MCF 10A (cell line): Measurements from ENCODE around the gene PLEKHD1. TPM values are rescaled to one million over a fixed set of nuclear protein-coding genes. Genes with fewer than 3 reads are reported as not detected.

ENCODE experiments used
- BruUV-seq: library from RNA; stranded (reverse); fragments of 400-500 nt; replicated peaks from 2 replicates; lab custom pipeline; 2021; lab: Mats Ljungman, UMichigan
- CTCF ChIA-PET: fragments of 300-600 bp; sonication (Branson Sonifier 250); formaldehyde crosslinking; extraction: SDS; loops from one replicate; lab custom pipeline; 2021; ENCODE audit warnings: antibody characterized with exemption, inconsistent platforms; lab: Yijun Ruan, JAX
- POLR2A ChIA-PET: fragments of 300-600, 350-650 bp; sonication (Branson Sonifier 250); formaldehyde crosslinking; extraction: SDS; loops from one replicate; lab custom pipeline; 2020; ENCODE audit warnings: antibody characterized with exemption, inconsistent platforms; lab: Yijun Ruan, JAX
- DNase-seq: peaks from one replicate; pipeline ENCODE4 v3.0.0-alpha.2; 2018; ENCODE audit not compliant: unreplicated experiment
- H3K27ac Mint-ChIP-seq: one replicate; pipeline ENCODE4 v1.8.0; 2022; ENCODE audit warnings: mild to moderate bottlenecking, low read depth, mixed read lengths; ENCODE audit not compliant: unreplicated experiment
- H3K27me3 Mint-ChIP-seq: one replicate; pipeline ENCODE4 v1.8.0; 2022; ENCODE audit warnings: mixed read lengths; ENCODE audit not compliant: insufficient read depth, unreplicated experiment
- H3K36me3 Mint-ChIP-seq: one replicate; pipeline ENCODE4 v1.8.0; 2022; ENCODE audit warnings: mild to moderate bottlenecking, moderate library complexity, mixed read lengths; ENCODE audit not compliant: insufficient read depth, unreplicated experiment
- H3K4me1 Mint-ChIP-seq: one replicate; pipeline ENCODE4 v1.8.0; 2022; ENCODE audit warnings: mixed read lengths; ENCODE audit not compliant: insufficient read depth, unreplicated experiment
- H3K4me3 Mint-ChIP-seq: one replicate; pipeline ENCODE4 v1.8.0; 2022; ENCODE audit warnings: mild to moderate bottlenecking, moderate library complexity, mixed read lengths; ENCODE audit not compliant: unreplicated experiment
- H3K9me3 Mint-ChIP-seq: one replicate; pipeline ENCODE4 v1.8.0; 2022; ENCODE audit warnings: mixed read lengths; ENCODE audit not compliant: unreplicated experiment
- CTCF ChIP-seq: fragments of 200-600 bp; IDR thresholded peaks from one replicate; pipeline ENCODE4 v1.8.0; 2022; ENCODE audit warnings: antibody characterized with exemption, mild to moderate bottlenecking; ENCODE audit not compliant: unreplicated experiment
- intact Hi-C: fragments of 100-400 bp; cut with micrococcal nuclease; formaldehyde crosslinking; loops from 2 replicates; pipeline ENCODE4 v1.14.1; 2022
- total RNA-seq: library from RNA; stranded (reverse); gene quantifications from 2 replicates; pipeline ENCODE4 v1.2.3, GENCODE V29; 2022

The PLEKHD1 gene
- total RNA-seq, 1 experiment from 2014 or later, result not detected

- intact Hi-C loops, result no loop called here
- Mint-ChIP-seq H3K4me3 (no peak overlapping the region), H3K4me1 (no peaks in the 10 kb centered on the region), H3K27me3 (peaks cover 31% of the 10 kb centered on the region), H3K27ac (no peak overlapping the region), H3K36me3 (peaks cover 6% of the 10 kb centered on the region), H3K9me3 (no peaks in the 10 kb centered on the region)
- no TSS peak for BruUV-seq
- CTCF ChIA-PET, result interaction anchor here (0.6 to 0.8 kb wide), 3 partner anchors 74 to 622 kb away, joined by 3 read pairs; no protein-coding TSS in a partner anchor
- POLR2A ChIA-PET, result no interaction called here
- no peak for DNase-seq
- TF ChIP-seq CTCF, result no peak
Measured at GRCh38 chr14:69485315-69485660, 760 bp downstream of the PLEKHD1 start.

DNA sequence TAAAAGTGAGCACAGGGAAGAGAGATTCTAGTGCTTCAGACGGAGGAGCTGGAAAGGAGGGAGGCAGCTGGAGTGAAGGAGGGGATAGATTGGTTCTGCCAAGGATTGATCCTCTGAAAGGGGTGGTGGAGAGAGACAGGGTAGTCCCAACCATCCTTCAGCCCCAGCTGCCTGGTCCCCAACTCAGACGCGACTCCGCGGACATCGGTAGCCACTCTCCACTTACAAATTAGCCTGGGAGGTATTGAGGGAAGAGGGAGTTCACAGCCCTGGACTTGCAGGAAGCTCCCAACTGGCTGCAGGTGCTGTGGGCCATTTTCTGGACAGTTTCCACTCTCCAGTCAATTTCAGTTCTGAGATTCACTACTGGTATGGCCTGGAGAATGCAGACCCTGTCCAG, 1.2 kb downstream of the PLEKHD1 start:
- Mint-ChIP-seq H3K9me3 (no peaks in the 10 kb centered on the region), H3K27ac (no peak overlapping the region), H3K4me3 (no peak overlapping the region), H3K27me3 (peaks cover 31% of the 10 kb centered on the region), H3K36me3 (peaks cover 6% of the 10 kb centered on the region), H3K4me1 (no peaks in the 10 kb centered on the region)
- intact Hi-C loops, result no loop called here
- POLR2A ChIA-PET, result no interaction called here
- no peak for TF ChIP-seq CTCF
- no TSS peak for BruUV-seq
- CTCF ChIA-PET, result interaction anchor here (0.6 to 0.8 kb wide), 3 partner anchors 75 to 622 kb away, joined by 3 read pairs; no protein-coding TSS in a partner anchor
- DNase-seq, result no peak

GRCh38 chr14:69487226-69487625, 2.7 kb downstream of the PLEKHD1 start:
- TF ChIP-seq CTCF, result no peak
- DNase-seq, result no peak
- no peaks in the 10 kb centered on the region for H3K4me1 Mint-ChIP-seq
- ChIA-PET CTCF (interaction anchor here (0.6 to 2.1 kb wide), 3 partner anchors 92 to 700 kb away, joined by 3 to 9 read pairs (median 4); no protein-coding TSS in a partner anchor), POLR2A (interaction anchor here (0.7 kb wide), 1 partner anchor 26 kb away, joined by 3 read pairs; no protein-coding TSS in a partner anchor)
- no peaks in the 10 kb centered on the region for H3K9me3 Mint-ChIP-seq
- peaks cover 38% of the 10 kb centered on the region for H3K27me3 Mint-ChIP-seq
- no peak overlapping the region for H3K27ac Mint-ChIP-seq
- BruUV-seq, result no TSS peak
- intact Hi-C loops, result no loop called here
- no peak overlapping the region for H3K4me3 Mint-ChIP-seq
- peaks cover 6% of the 10 kb centered on the region for H3K36me3 Mint-ChIP-seq

GRCh38 chr14:69487771-69488170, 3.2 kb downstream of the PLEKHD1 start:
- Mint-ChIP-seq H3K4me3 (no peak overlapping the region), H3K36me3 (peaks cover 1% of the 10 kb centered on the region), H3K27ac (no peak overlapping the region), H3K9me3 (no peaks in the 10 kb centered on the region), H3K4me1 (no peaks in the 10 kb centered on the region), H3K27me3 (peaks cover 44% of the 10 kb centered on the region)
- ChIA-PET CTCF (interaction anchor here (0.7 to 2.1 kb wide), 2 partner anchors 86 to 245 kb away, joined by 3 to 9 read pairs; no protein-coding TSS in a partner anchor), POLR2A (no interaction called here)
- BruUV-seq, result no TSS peak
- intact Hi-C loops, result no loop called here
- no peak for DNase-seq
- TF ChIP-seq CTCF, result no peak
